HepG2 (cell line): ENCODE data around the gene SKI. TPM values are rescaled to one million over a fixed set of nuclear protein-coding genes. Genes with fewer than 3 reads are reported as not detected.

Experiments
- ATAC-seq: fragments of 200-7000 bp; cut with Tn5 transposase; 3 replicates; pipeline ENCODE4 v1.9.1; 2020; ENCODE audit warnings: mild to moderate bottlenecking, moderate library complexity
- BruUV-seq: library from RNA; stranded (reverse); fragments of 400-500 nt; replicated peaks from 2 replicates; lab custom pipeline; 2021; lab: Mats Ljungman, UMichigan
- CTCF ChIA-PET: fragments of 300-600 bp; formaldehyde crosslinking; extraction: SDS; loops from one replicate; lab custom pipeline; 2021; ENCODE audit warnings: low total read pairs, inconsistent platforms, low intra/inter-chr PET ratio; lab: Yijun Ruan, JAX
- POLR2A ChIA-PET: fragments of 350-600 bp; sonication (Branson Sonifier 250); formaldehyde crosslinking; loops from one replicate; lab custom pipeline; 2020; ENCODE audit warnings: antibody characterized with exemption, inconsistent platforms; lab: Yijun Ruan, JAX
- DNase-seq: peaks from one replicate; pipeline ENCODE4 v3.0.0-alpha.2; 2015; ENCODE audit warnings: low spot score
- FAIRE-seq: peaks from 3 replicates; lab custom pipeline; 2011; peaks lifted over from hg19 to GRCh38; lab: Jason Lieb, UNC
- H2AFZ ChIP-seq: one replicate; pipeline ENCODE4 v1.6.1; 2011; ENCODE audit warnings: low read length, inconsistent platforms
- H3K27ac ChIP-seq: fragments of 300-600 bp; 3 replicates; pipeline ENCODE4 v1.8.0; 2011; ENCODE audit warnings: mixed run types, mild to moderate bottlenecking, mixed read lengths, low read length, inconsistent platforms; ENCODE audit not compliant: insufficient read depth; ENCODE audit errors: extremely low read length
- H3K27me3 ChIP-seq, 2 experiments: fragments of 200-600 bp in 1 of 2; 2 replicates in 1 of 2; 3 replicates in 1 of 2; pipeline versions ENCODE4 v1.6.0 to v1.8.0; 2011; ENCODE audit warnings: low read length in 2 of 2, mild to moderate bottlenecking in 2 of 2, moderate library complexity in 2 of 2, inconsistent platforms in 1 of 2; ENCODE audit not compliant: insufficient read depth in 2 of 2, control insufficient read depth in 1 of 2
- H3K36me3 ChIP-seq, 2 experiments: fragments of 200-600 bp in 1 of 2; replicated peaks in 1 of 2; 2 replicates in 1 of 2; 3 replicates in 1 of 2; pipeline versions ENCODE4 v1.5.1 to v1.8.0; 2011; ENCODE audit warnings: low read length in 2 of 2, inconsistent platforms in 1 of 2; ENCODE audit not compliant: insufficient read depth in 2 of 2, control insufficient read depth in 1 of 2
- H3K4me1 ChIP-seq: 2 replicates; pipeline ENCODE4 v1.5.1; 2012; ENCODE audit warnings: low read length, inconsistent platforms; ENCODE audit not compliant: insufficient read depth
- H3K4me2 ChIP-seq: 2 replicates; pipeline ENCODE4 v1.6.0; 2011; ENCODE audit warnings: low read depth, low read length, inconsistent platforms
- H3K4me3 ChIP-seq, 3 experiments: fragments of 200-600 bp in 1 of 3; sonication (generic), shearing (Covaris generic) in 1 of 3; replicated peaks in 1 of 3; 2 replicates each; pipeline ENCODE4 v1.5.1; 2011 to 2016; ENCODE audit warnings: low read length in 3 of 3, inconsistent platforms in 2 of 3, low read depth in 2 of 3, mild to moderate bottlenecking in 2 of 3, control low read depth in 1 of 3, mixed read lengths in 1 of 3; ENCODE audit not compliant: insufficient read depth in 1 of 3
- H3K79me2 ChIP-seq: one replicate; pipeline ENCODE4 v1.6.1; 2011; ENCODE audit warnings: low read length, inconsistent platforms; ENCODE audit not compliant: insufficient read depth
- H3K9ac ChIP-seq: 2 replicates; pipeline ENCODE4 v1.6.0; 2011; ENCODE audit warnings: mild to moderate bottlenecking, low read depth, low read length, inconsistent platforms; ENCODE audit not compliant: insufficient read depth
- H3K9me3 ChIP-seq: 2 replicates; pipeline ENCODE4 v1.5.1; 2012; ENCODE audit warnings: mild to moderate bottlenecking, low read length
- H4K20me1 ChIP-seq: 2 replicates; pipeline ENCODE4 v1.6.0; 2011; ENCODE audit warnings: inconsistent platforms, mild to moderate bottlenecking, low read length, moderate library complexity; ENCODE audit not compliant: insufficient read depth
- CEBPG ChIP-seq: IDR thresholded peaks from 2 replicates; pipeline ENCODE4 v1.6.1; 2016
- FIP1L1 ChIP-seq: fragments of 200-400 bp; formaldehyde crosslinking; IDR thresholded peaks from 2 replicates; pipeline ENCODE4 v1.6.1; 2018; ENCODE audit warnings: low read depth, mild to moderate bottlenecking, low read length, moderate library complexity, borderline replicate concordance; ENCODE audit not compliant: insufficient read depth
- GMEB1 ChIP-seq: sonication (generic); formaldehyde crosslinking; IDR thresholded peaks from 2 replicates; pipeline ENCODE4 v1.5.1; 2020; ENCODE audit warnings: missing genetic modification reagents, mild to moderate bottlenecking, borderline replicate concordance
- NFE2L2 ChIP-seq: fragments of 150-350 bp; IDR thresholded peaks from 2 replicates; pipeline ENCODE4 v1.6.1; 2014; ENCODE audit warnings: low read length
- NR2F6 ChIP-seq, 2 experiments: IDR thresholded peaks; 2 replicates each; pipeline ENCODE4 v1.6.1; 2016; ENCODE audit warnings: antibody characterized with exemption in 1 of 2, mild to moderate bottlenecking in 1 of 2
- PLSCR1 ChIP-seq: sonication (generic); formaldehyde crosslinking; IDR thresholded peaks from 2 replicates; pipeline ENCODE4 v1.5.0; 2020; ENCODE audit warnings: missing genetic modification reagents, mild to moderate bottlenecking, borderline replicate concordance
- SIN3A ChIP-seq: IDR thresholded peaks from 2 replicates; pipeline ENCODE4 v1.6.1; 2011; ENCODE audit warnings: low read depth, mild to moderate bottlenecking, control low read depth, low read length, borderline replicate concordance
- ZHX1 ChIP-seq: sonication (generic); formaldehyde crosslinking; IDR thresholded peaks from 2 replicates; pipeline ENCODE4 v1.8.1; 2022; ENCODE audit warnings: low read depth, mild to moderate bottlenecking, missing genetic modification reagents
- ZNF124 ChIP-seq: sonication (generic); formaldehyde crosslinking; IDR thresholded peaks from 2 replicates; pipeline ENCODE4 v1.4.0; 2020; ENCODE audit warnings: missing genetic modification reagents
- ZNF691 ChIP-seq: sonication (generic); formaldehyde crosslinking; IDR thresholded peaks from 2 replicates; pipeline ENCODE4 v1.4.0; 2020; ENCODE audit warnings: missing genetic modification reagents, low read depth, mild to moderate bottlenecking, borderline replicate concordance
- ZSCAN25 ChIP-seq: sonication (generic); formaldehyde crosslinking; IDR thresholded peaks from 2 replicates; pipeline ENCODE4 v1.8.0; 2022; ENCODE audit warnings: mild to moderate bottlenecking, missing genetic modification reagents
- WGBS: methylation state at CpG from one replicate; pipeline ENCODE4 v1.1.6; 2017; ENCODE audit warnings: low lambda C conversion rate; 5-methylcytosine and 5-hydroxymethylcytosine counted together
- in situ Hi-C: cut with HindIII; loops from 2 replicates; pipeline ENCODE4 v1.10.0; 2017; ENCODE audit warnings: low pct_unique_long_range_greater_than_20kb; ENCODE audit not compliant: extremely low pct_ligation_motif_present
- intact Hi-C: fragments of 100-400 bp; cut with micrococcal nuclease; formaldehyde crosslinking; loops from one replicate; pipeline ENCODE4 v1.10.0; 2022; ENCODE audit not compliant: unreplicated experiment
- polyA plus RNA-seq, 8 experiments: library from polyadenylated mRNA; depleted of rRNA in 3 of 8; stranded (reverse) in 7 of 8; unstranded in 1 of 8; fragments of >200 nt; fragmentation: Illumina TruSeq in 4 of 8; extraction: Trizol in 4 of 8; gene quantifications; 2 replicates each; pipeline versions ENCODE4 v1.2.1 to v1.2.3, GENCODE V29; 2011 to 2016; ENCODE audit warnings: low read depth in 4 of 8, missing spikeins in 1 of 8, mixed read lengths in 1 of 8; ENCODE audit not compliant: insufficient read depth in 1 of 8
- total RNA-seq, 5 experiments: library from RNA; depleted of rRNA; stranded (reverse); fragments of >200 nt; fragmentation: Illumina TruSeq; extraction: Trizol; gene quantifications; 2 replicates each; pipeline ENCODE4 v1.2.3, GENCODE V29; 2016; ENCODE audit warnings: low read depth in 1 of 5

SKI gene
- total and polyA plus RNA-seq, 2 of the 13 experiments (the other 11 are each of a cell fraction or from before 2014, with no cell fraction given) = 4.7 to 6.9 TPM

GRCh38 chr1:2231532-2232254 is 3.6 kb downstream of the SKI start:
- in situ Hi-C loops = loop anchor here (5.0 kb wide), 1 partner anchor 34 kb away; no protein-coding TSS in a partner anchor
- peak; percentile 89 for FAIRE-seq
- peaks cover 0 to 5% of the 10 kb centered on the region in 2 experiments; a peak in 1 of 5 replicates for H3K36me3 ChIP-seq
- no TSS peak for BruUV-seq
- H3K27me3 ChIP-seq = no peaks in the 10 kb centered on the region; a peak in 1 of 5 replicates
- H3K9me3 ChIP-seq = no peaks in the 10 kb centered on the region
- DNase-seq = peak; percentile 78
- peaks cover 44% of the 10 kb centered on the region for H3K4me1 ChIP-seq
- peak overlapping the region; percentile 74 to 96 (median 95) for H3K4me3 ChIP-seq
- peaks cover 69% of the 10 kb centered on the region for H4K20me1 ChIP-seq
- WGBS = 2% methylated on average over 18 of the region's 26 CpGs
- peak overlapping the region; percentile 81 for H3K27ac ChIP-seq
- peak; percentile 52 for ATAC-seq
- H3K4me2 ChIP-seq = peak overlapping the region; percentile 95
- intact Hi-C loops = loop anchor here (2.0 to 5.0 kb wide), 2 partner anchors 25 to 34 kb away; no protein-coding TSS in a partner anchor
- ChIA-PET CTCF (no interaction called here), POLR2A (interaction anchor here (0.6 to 9.9 kb wide), 17 partner anchors 10 to 1225 kb away, joined by 3 to 178 read pairs (median 4); partner anchors contain the start of gene FAAP20)
- H2AFZ ChIP-seq = no peak overlapping the region
- peaks cover 74% of the 10 kb centered on the region for H3K79me2 ChIP-seq
- H3K9ac ChIP-seq = peak overlapping the region; percentile 85
- peak; percentile 52 for TF ChIP-seq ZSCAN25 (CRISPR knock-in tag)
- no peak for TF ChIP-seq ZNF124 (CRISPR knock-in tag)
- no peak for TF ChIP-seq NR2F6 (IDR thresholded peaks at IDR 0.05)
- TF ChIP-seq NR2F6 (CRISPR knock-in tag; IDR thresholded peaks at IDR 0.05) = peak; percentile 3; the same call in 1 of the 2 replicates
- 0 out of 2 replicates have a peak, but pooled peaks have one; percentile 30 for TF ChIP-seq SIN3A
- no peak for TF ChIP-seq ZNF691 (CRISPR knock-in tag)
- TF ChIP-seq CEBPG = no peak
- TF ChIP-seq GMEB1 (CRISPR knock-in tag) = peak; percentile 25; the same call in 1 of the 2 replicates
- no peak for TF ChIP-seq ZHX1 (CRISPR knock-in tag)
- 0 out of 2 replicates have a peak, but pooled peaks have one; percentile 54 for TF ChIP-seq PLSCR1 (CRISPR knock-in tag)
- TF ChIP-seq NFE2L2 = no peak
- no peak for TF ChIP-seq FIP1L1
